CD4-positive, alpha-beta T cell treated with Interleukin-12 subunit alpha and Interleukin-12 subunit beta, for 1 hour (primary cell): Measurements from ENCODE around the gene TMEM121B.
A peak's percentile ranks its signal among the peaks of the same experiment; 100 is the strongest.
"Not testable (repeated sequence)": the region's sequence is repeated elsewhere in the genome, so short reads cannot be mapped to it uniquely, and the experiment has no call there.

Experiments
- DNase-seq: peaks from one replicate; pipeline ENCODE4 v3.0.0-alpha.2; 2020

Gene TMEM121B

DNA sequence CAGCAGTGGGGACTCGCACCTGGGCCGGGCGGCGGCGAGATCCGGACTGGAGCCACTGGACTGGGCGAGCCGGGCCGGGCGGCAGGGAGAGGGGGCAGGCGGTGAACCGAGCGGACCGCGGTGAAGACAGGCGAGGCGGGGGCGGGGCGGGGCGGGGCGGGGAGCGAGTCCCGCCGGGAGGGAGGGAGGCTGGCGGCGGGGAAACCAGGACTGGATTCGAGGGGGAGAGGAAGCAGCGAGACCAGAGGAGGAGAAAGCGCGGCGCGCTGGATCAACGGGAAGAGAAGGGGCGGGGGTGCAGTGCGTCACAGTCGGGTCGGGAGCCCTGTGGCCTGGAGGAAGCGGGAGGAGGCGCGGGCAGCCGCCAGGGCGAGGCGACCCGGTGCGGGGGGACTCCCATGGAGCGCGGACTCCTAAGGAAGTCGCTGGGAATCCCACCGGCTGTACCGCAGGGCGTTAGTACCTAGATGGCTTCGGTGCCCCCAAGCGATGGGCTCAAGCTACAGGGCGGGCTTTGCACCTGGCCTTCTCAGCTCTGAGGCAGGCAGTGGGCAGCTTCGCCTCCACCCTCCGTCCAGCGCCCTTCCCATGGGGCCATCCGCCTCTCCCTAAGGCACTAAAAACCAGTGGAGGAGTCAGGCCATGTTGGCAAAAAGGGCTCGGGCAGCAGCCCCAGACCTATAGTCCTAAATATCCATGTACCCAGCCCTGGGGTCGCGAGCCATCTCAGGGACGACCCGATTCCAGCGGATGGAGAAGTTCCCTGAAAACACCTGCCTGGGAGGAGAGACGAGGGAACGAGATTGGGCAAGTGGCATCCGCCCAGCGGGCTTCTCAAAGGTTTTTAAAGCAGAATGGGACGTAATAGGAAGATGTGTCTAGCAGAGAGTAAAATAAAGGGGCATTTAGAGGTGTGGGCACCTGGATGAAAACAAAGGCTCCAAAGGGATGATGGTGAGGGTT, at the start of gene TMEM121B:
Gene TMEM121B, minus strand, starts transcription at position 128 of the 963 bp plus-strand sequence. CDS start 233 bp downstream, outside the sequence.
- DNase-seq: no peak

DNA sequence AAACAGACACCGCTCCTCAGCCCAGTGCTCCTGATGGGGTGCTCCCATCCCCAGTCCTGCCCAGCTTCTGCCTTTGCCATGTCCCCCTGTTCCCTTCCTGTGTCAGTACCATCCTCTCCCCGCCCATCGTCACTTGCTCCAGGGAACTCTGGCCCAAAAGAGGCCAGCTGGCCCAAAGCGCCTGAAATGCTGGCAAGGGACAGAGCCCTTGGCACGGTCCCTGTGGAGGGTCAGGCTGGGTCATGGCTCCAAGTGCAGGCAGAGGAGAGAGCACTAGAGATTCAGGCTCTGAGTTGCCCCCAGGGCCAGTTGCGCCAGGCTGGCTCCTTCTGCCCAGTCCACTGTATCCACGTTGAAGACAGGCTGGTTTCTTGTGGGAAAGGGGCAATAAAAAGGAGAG, 46.3 kb upstream of the TMEM121B start:
- DNase-seq: no peak

DNA sequence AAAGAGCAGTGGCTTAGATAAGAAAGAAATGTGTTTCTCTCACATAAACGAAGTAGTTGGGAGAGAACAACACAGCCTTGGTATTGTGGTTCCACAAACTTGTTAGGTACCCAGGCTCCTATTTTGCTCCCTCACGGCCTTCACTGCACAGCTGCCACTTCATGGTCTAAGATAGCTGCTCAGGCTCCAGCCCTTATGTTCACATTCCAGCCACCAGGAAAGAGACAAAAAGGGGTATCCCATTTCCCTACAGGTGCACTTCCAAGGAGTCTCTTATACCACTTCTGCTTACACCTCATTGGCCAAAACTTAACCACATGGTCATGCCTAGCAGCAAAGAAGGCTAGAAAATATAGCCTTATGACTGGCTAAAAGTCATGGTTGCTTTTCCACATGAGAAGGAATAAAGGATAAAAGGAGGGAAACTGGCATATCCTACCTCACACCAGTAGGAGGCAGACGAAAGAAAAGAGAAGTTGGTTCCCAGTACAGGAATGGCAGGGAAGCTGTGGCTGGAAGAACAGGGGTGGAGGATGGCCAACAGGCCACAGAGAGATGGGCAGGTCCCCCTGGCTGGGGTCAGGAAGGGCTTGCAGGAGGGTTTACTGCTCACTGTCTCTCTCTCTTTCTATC, 43.3 kb upstream of the TMEM121B start:
- no peak for DNase-seq

DNA sequence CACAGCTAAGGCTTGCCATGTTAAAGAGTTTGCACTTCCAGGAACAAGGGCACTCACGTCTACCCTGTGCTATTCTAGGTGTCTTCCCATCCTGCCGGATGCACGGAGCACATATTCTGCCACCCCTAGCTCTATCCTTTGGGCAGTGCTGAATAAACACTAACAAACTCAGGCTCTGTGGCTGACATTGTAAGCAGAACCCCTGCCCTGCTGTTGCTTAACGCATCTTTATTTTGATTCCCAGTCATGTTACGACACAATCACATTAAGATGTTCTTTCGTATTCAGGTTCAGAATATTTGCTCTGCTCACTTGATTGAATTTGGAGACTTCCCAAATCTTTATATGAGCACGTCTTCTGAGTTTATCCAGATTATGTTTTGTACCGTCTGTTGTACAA, 41.6 kb upstream of the TMEM121B start:
- no peak for DNase-seq

DNA sequence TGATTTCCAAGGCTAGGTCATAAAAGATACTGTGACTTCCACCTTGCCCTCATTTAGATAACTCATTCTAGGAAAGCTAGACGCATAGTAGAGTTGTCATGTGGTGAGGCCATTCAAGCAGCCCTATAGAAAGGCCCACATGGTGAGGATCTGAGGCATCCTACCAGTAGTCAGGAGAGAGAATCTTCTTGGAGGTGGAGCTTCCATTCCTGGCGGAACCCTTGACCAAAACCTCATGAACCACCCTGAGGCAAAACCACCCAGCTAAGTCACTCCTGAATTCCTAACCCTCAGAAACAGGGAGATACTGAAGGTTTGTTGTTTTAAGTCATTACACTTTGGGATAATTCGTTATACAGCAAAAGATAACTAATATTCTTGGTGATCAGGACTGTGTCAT, 40.8 kb upstream of the TMEM121B start:
- DNase-seq: no peak

DNA sequence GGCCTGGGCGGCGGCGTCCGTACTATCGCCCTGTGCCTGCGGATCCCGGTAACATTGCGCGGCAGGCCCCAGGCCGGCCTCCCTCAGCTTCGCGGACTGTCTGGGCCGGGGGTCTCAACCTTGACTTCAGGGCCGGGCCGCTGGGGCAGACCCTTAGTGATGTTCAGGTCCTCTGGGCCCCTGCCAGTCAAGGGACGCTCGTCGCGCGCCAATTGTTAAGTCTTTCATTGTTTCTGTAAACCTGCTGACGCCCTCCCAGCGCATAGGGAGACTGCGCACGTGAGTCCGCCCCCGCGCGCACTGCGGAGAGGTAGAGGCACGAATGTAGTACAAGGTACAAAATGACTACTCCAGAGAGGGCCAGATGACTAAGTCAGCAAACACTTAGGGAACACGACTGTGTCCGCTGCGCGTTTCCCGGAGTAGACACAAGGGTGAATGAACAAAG, 38.4 kb upstream of the TMEM121B start:
- peak; percentile 23 for DNase-seq

DNA sequence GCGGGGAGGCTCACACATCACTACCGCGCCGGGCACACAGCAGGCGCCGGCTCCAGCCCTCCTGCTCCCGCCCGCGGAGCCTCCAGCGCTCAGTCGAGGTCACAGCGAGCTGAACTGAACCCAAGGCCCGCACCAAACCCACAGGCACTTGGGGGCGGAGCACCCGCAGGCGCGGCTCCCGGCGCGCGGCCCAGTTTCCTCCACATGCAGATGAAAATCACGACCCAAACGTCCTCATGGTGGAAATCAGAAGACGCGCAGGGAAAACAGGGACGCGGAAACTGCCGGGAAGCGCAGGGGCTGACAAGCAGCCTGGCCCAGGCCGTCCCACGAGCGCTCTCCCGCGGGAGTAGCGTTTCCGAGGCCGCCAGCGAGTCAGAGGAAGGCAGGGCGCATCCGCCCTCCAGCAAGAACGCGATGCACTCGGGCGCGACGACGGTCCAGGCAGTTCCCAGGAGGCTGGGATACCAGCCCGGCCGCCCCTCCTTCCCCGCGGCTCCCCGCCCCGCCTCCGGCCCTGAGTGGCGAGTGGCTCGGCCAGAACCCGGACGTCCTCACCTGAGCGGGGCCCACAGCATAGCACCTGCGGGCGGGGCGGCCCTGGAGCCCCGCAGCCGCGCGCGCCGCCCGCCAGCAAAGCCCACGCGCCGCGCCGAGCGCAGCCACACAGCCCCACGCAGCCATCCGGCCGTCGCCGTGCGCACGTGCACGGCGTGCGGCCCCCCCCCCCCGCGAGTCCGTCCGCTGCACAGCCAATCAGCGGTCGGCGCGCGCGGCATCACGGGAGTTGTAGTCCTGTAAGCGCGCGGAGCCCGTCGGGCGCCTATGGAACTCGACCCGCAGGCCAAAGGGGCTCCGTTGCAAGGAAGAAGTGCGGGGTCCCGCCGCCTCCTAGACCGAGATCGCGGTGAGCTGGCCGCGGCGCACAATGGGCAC, 37.7 kb upstream of the TMEM121B start, which contains the start of gene HDHD5:
Gene HDHD5, minus strand, starts transcription at position 710 of the 936 bp plus-strand sequence. Its CDS starts 26 bp downstream, at position 684.
- peak; percentile 90 for DNase-seq

DNA sequence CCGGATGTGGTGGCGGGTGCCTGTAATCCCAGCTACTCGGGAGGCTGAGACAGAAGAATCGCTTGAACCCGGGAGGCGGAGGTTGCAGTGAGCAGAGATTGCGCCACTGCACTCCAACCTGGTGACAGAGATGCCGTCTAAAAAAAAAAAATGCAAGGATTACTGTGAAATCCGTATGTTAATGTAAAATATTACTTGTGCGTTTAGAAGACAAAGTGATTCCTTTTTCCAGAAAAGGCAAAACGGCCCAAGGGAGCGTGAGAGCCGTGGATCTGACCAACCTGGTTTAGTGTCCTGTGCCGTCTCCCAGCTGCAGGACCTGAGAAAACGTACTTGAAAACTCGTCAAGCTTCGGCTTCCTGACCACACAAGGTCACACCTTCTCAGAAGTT, 37.0 kb upstream of the TMEM121B start:
- no peak for DNase-seq

DNA sequence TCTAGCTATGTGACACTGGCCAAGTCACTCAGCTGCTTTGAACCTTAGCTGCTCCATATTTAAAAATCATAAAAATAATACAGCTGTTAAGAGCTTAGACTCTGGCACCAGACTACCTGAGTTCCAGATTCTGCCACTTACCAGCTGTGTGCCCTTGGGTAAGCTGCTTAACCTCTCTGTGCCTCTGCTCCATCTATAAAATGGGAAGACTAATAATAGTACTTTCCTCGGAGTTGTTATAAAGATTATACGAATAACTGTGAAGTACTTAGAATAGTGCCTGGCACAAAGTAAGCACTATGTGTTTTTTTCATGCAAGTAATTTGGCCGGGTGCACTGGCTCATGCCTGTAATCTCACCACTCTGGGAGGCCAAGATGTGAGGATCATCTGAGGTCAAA, 36.6 kb upstream of the TMEM121B start:
- DNase-seq: no peak

DNA sequence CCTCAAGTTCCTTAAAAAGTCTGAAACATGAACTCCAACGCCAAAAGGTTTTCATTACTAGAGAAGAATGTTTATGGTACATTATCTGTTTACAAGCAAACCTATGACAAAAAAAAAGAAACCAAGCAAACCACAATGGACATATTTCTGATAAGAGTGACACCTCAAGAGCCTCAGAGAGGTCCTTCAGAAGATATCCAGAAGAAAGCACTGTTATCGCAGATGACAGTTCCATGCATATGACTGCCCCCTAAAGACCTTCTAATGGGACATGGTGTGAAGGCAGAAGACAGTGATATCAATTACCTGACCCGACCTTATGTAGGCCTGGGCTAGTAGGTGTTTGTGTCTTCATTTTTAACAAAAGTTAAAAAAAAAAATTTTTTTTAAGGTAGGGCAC, 34.8 kb upstream of the TMEM121B start:
- DNase-seq: no peak

DNA sequence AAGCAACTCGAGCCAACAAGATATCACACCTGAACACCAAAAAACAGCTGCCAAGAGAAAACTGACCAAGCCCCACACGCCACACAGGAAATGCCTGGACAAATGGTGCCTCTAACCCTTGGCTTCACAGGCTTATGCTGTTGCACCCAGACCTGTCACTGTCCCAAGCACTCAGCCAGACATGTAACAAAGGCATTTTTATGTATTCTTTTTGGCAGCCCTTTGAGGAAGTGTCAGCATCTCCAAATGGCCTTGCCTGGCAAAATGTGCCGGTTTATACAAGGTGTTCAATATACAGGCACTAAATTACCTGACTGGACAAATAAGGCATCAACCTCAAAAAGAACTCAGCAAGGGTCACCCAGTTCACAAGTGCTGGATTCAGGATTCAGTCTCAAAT, 31.8 kb upstream of the TMEM121B start:
- no peak for DNase-seq

DNA sequence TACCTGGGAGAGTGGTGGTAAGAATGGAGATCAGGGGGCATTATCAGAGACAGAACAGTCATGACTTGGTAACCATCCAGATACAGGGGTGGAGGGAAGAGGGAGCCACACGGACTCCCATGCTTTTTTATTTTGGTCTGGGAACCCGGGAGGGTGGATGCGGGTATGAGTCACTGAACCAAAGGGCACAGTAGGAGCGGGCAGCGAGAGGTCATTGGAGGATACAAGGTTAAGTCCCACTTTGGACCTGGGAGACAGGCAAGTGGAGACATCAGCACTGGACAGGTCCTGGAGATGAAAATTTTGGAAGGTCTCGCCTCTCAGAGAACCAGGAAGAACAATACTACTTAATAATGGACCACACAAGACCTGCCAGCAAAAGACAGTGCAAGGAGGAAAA, 31.2 kb upstream of the TMEM121B start:
- DNase-seq: no peak

DNA sequence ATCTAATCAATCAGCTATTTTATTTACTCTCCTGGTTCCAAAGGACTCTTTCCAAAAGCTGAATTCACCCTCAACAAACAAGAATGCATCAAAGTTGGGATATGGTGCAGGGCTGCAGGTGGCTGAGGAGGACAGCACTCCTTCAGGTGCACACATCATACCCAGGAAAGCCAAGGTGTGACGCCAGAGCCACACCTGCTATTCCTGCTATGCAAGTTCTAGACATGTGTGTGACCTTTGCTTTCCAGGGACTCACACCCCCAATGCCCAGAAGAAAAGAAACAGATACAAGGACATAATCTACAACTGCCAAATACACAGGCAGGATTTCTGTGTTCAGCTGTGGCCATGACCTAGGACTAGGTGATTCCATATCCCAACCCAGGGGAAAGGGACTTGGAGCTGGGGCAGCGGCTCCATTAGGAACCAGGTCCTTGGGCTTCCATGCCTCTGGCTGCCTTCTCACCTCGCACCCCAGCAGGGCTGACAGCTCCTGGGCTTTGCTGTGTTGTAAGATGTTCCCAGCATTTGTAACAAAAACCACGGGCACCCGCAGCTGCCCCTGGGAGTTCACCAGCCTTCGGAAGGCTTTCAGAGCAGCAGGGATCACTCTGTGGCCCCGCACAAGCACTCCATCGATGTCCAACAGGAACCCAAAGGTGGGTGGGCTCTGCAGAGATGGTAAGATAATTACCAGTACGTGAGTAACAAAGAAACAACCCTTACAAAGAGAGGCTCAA, 28.1 kb upstream of the TMEM121B start:
- DNase-seq: no peak

DNA sequence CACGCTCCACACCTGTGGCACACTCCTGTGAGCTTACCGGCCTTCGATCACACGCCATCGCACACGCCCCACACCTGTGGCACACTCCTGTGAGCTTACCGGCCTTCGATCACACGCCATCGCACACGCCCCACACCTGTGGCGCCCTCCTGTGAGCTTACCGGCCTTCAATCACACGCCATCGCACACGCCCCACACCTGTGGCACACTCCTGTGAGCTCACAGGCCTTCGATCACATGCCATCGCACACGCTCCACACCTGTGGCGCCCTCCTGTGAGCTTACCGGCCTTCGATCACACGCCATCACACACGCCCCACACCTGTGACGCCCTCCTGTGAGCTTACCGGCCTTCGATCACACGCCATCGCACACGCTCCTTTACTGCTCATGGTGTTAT, 26.3 kb upstream of the TMEM121B start:
- DNase-seq: not testable (repeated sequence)

DNA sequence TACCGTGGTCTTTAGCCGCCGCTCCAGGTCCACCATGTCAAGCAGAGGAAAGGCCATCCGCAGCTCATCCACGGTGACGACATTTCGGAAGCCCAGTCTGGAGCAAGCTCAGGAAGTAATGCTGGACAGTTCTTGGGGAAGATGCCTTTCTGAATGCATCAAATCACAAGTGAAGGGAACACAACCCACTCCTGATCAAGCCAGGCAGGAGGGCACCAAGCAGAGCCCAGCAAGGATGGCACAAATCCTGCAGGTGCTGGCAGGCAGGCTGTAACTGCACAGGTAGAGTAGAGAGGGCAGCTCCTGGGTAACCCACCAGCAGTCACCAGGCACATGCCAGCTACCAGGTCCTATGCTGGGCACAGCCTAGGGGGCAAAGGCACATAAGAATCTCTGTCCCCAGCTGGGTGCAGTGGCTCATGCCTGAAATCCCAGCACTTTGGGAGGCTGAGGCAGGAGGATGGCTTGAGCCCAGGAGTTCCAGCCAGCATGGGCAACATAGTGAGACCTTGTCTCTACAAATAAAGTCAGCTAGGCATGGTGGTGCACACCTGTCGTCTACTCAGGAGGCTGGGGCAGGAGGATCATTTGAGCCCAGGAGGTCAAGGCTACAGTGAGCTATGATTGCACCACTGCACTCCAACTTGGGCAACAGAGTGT, 24.0 kb upstream of the TMEM121B start:
- DNase-seq: no peak

DNA sequence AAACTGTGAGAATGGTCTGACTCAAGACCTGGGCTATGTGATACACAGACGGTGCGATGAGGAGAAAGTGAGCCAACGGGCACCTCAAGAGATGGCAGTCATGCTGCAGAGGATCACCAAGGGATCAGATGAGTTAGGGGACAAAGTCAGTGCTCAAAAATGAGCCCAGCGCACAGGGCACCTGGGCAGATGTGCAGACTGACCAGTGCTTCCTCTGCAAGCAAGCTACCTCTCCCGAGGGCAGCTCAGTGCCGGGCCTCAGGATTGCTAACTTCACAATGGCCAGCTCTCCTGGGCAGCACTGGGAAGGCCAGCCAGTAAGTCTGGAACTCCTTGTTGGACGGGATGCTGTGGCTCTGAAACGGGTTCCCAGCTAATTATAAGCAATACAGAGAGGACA, 22.7 kb upstream of the TMEM121B start:
- no peak for DNase-seq

DNA sequence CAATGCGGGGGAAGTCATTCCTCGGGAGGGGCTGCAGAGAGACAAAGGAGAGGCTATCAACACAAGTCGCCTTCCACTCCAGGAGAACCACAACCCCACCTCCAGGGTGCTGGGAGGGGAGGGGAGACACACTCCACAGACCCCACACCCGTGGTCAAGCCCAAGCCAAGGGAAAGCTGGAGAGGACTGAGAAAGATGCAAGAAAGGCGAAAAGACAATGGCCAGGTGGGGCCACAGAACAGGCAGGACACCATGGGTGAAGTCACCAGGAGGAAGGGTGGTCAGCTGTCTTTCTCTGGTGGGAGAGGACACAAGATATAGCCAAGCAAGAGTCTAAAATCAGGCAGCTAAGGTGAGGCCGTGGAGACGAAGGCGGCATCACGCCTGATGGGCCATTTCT, 21.9 kb upstream of the TMEM121B start:
- DNase-seq: no peak

DNA sequence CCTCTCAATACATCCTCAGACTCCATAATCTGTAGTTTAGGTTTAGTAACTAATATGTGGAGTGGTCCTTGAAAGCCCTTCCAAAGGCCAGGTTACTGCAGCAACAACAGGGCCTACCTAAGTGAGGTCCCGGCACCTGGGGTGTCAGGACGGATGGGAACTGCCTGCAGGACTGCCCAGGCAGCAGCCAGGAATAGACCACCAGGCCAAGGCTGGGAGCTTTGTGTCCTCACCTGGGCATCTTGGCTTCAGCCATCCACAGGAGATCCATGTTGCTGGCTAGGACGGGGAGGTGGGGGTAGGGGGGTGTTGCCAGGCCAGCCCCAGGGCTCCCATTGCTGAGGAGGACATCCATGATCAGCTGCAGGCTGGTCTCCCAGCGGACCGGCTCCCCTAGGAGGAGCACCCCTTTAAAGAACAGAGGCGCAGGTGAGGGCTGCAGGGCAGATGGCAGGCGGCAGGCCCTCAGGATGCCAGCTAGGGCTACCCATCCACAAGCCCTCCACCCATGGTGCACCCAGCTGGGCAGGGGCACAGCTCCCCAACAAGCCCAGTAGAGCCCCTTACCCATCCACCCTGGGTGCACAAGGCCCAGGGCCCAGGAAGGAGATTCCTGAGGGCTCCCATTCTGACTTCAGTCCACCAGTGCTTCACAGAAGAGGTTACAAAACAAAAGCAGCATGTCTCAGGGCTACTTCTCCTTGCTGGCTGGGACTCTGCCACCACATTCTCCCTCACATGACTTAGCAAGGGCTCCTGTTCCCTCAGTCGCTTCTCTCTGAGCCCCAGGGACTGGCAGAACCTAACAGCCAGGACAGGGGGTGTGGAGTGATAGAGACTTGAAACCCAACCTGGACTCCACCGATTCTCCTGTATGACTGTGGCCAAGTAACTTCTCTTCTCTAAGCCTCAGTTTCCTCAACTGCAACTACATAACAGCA, 19.9 kb upstream of the TMEM121B start:
- no peak for DNase-seq

DNA sequence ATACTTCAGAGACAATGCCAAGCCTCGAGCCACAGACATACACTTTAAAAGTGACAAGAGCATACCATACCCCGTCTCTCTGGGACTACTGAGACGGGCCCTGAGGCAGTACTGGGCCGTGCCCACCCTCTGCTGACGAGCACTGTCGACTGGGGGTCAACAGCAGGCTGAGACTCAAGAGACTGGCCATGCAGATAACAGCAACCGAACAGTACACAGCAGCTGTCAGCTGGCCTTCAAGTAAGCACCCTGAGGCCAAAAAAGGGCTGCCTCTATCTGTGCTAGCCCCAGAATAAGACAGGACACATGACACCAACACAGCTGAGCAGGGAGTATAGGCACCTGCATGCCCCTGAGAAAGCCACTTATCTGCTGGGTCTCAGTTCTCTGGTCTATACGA, 18.9 kb upstream of the TMEM121B start:
- no peak for DNase-seq

DNA sequence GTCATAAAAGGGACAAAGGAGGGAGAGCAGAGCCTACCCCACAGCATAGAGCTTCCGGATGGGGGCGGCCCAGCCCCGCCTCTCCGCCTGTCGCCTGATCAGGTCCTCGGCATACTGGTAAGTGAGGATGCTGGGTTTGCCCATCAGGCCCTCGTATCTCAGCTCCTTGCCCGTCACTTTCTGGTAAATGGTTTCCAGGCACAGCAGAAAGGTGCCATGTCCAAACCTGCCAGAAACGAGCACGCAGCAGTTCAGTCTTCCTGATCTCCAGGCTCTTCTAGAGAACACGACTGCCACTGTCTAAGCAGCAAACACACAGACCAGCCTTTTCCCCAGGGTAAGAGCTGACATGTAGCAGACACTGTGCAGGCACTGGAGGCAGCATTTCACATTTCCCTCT, 17.4 kb upstream of the TMEM121B start:
- DNase-seq: no peak
